Tongue (tissue), 2 donors: ENCODE data around the gene SFXN1. TPM values are rescaled to one million over a fixed set of nuclear protein-coding genes. Genes with fewer than 3 reads are reported as not detected.

ENCODE experiments used
- DNase-seq: peaks from one replicate; pipeline ENCODE4 v3.0.0-alpha.2; 2015
- total RNA-seq: library from RNA; depleted of rRNA; stranded (reverse); fragments of >200 nt; gene quantifications from one replicate; pipeline ENCODE4 v1.2.3, GENCODE V29; 2014

The SFXN1 gene
- total RNA-seq, 1 donor from 2014 or later = 38.5 TPM

DNA sequence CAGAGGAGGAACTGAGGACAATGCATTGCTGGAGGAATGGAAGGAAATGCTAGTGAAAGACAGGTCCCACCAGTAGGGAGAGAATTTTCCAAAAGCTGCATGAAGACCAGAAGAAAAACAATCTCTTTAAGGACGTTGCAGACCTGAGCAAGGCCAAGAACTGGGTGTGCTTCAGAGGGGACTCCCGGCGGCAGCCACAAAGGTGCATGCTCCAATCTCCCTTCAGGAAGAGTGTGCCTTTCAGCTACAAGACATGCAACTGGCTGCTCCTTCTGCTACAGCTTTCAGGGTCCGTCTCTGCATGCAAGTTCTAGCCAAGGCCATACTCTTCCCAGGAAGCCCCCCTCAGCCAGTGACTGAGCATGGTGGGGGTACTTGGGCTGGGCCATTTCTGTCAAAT, 62.9 kb downstream of the SFXN1 start:
- no peak for DNase-seq

DNA sequence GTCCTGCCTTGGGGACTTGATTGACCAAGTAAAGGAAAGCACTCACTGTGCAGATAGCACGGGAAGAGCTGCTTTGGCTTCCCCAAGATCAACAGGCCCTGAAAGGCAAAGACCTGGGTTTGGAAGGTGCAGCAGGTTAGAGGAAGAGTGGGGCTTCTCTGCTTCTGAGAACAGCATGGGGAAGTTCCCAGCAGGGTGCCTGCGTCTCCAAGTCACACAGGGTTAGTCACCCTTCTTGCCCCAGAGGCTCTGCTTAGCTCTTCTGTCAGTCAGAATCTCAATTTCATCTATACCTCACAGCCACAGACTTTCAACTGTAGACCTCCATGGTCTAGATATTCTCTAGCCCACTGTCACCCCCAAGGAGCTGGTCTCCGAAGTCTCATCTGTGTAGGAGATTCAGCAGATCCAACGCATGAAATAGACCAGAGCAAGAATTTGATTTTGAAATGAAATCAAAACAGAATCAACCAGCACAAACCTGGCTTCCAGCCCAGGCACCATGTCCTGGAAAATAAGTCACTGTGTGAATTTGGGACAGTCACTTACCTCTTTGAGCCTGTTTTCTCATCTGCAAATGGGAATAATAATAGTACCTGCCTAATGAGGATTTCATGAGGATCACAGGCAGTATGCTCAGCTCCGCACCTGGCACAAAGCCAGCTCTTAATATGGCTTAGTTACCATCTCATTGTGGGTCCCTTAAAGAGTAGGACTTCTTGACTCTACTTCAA, 64.0 kb downstream of the SFXN1 start:
- no peak for DNase-seq

DNA sequence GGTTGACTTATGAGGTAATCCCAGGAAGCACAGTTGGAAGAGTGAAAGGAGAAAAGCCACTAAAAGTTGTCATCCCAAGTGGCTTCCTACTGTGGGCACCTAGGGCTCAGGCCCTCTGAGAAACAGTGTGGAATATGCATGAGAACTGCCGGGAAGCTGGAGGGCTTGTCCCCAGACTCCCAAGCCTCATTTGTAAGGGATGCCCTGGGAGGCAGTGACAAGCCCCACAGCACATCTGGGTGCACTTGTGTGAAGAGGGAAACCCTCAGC, 64.5 kb downstream of the SFXN1 start:
- DNase-seq = no peak

DNA sequence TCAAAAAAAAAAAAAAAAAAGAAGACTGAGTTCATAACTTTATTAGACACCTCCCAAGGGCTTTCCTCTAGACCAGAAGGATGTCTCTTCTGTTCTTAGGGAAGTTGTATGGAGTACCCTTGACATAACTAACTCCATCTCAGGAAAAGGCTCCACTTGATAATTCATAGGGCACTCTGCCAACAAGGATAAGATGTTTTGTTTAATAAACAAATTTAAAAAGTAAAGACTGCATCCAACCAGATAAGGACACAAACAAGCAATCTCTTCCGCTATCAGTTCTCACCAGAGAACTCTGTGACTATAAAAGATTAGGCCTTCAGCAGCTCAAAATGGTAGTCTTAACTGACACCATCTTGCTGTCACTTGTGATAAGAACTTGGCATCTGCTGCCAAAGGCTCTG, 65.8 kb downstream of the SFXN1 start:
- no peak for DNase-seq

DNA sequence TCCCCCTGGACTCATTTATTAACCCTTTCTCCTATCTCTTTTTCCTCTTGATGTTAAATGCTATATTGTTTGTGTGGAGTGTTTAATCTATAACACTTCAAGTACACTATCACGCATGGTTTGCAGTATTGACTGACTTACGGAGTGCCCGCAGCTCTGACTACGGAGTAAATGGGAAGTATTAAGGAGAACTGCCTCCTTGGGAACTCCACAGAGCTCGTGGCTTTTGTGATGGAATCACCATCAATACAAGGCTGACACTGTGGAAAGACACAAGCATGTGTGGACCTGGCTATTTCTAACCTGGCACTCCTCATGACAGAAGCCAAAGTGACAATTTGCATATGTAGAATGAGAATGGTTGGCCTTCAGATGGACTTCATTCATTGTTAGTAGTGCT, 66.2 kb downstream of the SFXN1 start:
- no peak for DNase-seq

DNA sequence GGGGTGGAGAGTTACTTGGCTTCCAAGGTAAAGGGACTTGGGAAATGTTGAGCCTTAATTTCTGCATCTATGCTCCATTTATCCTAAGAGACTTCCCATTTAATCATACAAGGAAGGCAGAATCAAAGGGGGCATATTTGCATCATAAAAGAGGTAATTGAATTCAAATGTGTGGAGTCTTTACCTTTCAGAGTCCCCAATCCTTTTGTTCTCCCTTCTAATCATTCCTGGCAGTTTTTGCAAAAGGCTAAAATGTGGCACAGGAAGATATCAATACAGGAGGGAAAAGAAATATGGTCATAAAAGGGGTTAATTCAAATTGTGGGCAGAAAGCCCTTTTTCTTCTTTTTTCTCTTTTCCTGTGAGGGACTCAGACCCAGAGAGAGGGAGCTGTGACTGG, 69.5 kb downstream of the SFXN1 start:
- no peak for DNase-seq

DNA sequence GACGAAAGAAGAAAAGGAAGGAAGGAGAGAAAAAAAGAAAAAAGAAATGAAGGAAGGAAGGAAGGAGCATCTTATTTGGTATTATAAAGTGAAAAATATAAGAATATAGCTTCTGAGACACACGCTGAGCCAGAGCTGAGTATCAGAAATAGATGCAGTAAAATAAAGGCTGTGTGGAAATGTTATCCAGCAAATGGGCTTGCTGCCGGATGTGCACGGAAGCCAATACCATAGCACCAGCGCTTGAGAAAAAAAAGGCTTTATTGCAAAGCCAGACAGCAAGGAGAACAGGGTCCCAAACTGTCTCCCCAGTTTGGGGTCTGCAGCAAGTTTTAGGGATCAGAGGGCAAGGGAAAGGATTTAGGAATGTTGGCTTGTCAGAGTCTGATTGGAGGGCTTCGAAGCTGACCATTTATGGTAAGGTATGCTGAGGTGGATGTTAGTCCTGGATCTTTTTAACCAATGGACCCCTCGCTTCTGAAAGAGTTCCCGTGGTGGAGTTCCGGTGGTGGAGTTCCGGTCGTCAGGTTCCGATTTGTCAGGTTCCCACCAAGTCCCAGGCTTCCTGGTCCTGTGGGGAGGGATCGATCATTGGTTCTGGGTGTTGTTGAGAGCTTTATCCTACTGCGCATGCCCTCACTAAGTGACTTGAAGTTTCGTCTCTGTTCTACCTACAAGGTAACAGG, 70.4 kb downstream of the SFXN1 start:
- DNase-seq = no peak

DNA sequence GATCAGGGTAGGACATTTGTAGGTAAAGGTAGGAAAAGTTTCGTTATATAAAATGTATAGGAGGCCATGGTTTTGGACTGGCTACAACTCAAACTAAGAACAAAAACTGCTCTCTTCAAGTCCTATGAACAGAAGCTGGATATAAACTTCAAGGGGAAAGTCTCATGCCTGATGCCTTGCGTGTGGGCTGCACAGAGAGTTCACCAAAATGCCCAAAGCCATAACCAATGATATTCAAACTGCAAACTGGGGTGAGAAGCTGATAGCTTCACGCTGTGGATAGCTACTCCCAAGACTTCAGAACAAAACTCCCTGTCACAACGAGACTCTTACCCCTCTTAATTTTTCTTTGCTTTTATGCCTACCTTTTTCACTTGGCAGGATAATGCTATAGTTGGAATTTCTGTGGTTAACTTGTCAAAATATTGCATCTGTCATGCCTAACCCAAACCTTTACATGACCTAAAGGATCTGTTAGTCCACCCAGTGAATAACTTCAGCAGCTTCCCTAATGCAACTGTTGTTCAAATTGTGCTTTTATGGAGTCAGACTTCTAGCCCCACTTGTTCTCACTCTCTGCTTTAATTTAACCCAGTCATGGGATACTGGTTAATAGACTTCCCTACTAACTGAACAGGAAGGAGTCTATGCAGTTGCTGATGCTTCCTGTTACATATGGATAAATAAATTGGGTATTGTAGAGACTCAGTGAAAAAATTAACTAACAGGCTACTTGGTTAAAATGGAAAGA, 71.9 kb downstream of the SFXN1 start:
- DNase-seq = no peak

DNA sequence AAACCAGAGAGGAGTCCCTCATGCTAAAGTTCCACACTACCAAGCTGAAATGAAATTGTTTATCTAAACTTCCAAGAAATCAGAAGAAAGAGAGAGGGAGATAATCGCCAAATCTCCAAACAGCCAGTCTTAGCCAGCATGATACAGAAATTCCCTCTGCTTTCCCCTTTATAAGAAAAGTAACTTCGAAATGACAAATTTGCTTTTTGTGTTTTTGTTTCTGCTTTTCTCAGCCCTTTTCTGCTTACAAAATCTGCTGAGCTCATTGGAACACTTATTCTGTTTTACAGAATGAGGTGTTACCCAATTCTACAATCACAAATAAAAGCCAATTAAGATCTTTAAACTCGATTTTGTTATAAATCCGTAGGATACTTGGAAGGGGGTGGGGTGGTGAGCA, 72.9 kb downstream of the SFXN1 start:
- DNase-seq = no peak

DNA sequence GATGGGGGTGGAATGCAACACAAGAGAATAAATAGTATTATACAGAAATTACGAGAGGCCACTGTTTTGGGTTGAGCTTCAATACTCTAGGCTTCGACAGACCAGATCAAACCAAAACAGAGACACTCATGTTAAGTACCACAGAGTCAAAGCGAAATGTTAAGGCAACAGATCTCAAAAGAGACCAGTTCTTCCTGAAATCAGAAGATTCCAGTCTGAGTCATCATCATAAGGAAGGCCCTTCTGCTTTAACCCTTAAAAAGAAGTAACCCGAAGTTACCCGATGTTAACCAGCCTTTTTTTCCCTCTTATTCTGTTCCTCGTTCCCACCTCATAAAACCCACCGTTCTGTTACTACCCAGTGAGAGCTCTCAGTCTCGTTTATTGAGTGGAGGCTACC, 75.9 kb downstream of the SFXN1 start:
- no peak for DNase-seq

DNA sequence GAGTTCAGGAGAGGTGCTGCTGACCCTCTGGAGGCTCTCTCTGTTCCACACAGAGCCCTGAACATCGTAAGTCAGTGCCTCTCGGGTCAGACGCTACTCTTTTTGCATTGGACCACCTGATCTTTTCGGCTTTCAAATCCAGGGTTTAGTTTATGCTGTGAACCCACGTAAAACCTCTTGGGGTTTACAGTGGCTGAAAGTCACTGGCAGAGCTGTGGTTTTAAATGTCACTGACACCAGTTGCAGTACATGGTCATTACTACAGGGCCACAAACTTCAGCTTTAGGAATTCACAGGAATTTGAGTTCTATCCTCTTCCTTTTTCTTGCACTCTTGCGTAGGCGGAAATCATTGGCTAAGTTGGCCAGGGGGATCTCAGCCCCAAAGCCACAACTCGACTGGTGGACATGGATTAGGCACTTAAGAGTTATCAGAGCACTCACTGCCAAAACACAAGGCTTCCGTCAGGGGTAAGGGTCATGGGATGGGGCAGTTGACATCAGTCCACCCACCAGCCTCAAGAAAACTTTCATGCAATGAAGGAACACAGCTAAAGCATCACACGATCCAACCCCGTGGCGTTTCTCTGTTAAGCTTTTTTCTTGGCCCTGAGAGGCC, 76.9 kb downstream of the SFXN1 start:
- no peak for DNase-seq

DNA sequence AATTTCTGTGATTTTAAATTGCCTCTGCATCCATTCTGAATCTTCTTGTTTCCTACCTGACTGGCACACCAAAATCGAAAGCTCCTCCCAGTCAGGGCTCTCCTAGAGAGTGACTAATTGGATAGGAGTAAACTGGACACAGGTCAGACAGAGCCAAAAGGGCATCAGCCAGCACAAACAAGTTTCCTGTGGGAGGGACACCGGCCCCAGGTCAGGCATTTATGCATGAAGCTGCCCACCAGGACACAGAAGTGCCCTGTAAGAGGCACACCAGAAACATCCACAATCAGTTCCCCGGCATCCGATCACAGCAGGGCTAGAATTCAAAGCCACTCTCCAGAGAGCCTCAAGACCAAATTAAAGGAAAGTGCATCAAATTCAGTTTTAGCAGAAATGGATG, 78.4 kb downstream of the SFXN1 start:
- no peak for DNase-seq

DNA sequence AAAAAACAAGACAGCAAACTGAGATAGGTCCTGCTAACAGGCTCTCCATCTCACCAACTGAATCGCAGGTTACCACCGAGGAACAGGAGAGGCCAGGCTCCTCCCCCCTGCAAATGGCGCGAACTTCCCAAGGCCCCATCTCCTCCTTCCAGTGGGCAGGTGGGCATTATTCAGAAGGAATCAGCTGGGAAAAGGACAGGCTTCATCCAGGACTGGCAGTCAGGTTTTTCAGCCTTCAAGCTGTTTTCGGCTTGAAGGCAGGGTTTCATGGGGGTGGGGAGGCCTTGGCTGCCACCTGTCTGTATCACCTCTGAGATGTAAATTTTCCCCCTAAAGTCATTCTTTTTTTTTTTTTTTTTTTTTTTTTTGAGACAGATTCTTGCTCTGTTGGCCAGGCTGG, 79.4 kb downstream of the SFXN1 start:
- DNase-seq = no peak

DNA sequence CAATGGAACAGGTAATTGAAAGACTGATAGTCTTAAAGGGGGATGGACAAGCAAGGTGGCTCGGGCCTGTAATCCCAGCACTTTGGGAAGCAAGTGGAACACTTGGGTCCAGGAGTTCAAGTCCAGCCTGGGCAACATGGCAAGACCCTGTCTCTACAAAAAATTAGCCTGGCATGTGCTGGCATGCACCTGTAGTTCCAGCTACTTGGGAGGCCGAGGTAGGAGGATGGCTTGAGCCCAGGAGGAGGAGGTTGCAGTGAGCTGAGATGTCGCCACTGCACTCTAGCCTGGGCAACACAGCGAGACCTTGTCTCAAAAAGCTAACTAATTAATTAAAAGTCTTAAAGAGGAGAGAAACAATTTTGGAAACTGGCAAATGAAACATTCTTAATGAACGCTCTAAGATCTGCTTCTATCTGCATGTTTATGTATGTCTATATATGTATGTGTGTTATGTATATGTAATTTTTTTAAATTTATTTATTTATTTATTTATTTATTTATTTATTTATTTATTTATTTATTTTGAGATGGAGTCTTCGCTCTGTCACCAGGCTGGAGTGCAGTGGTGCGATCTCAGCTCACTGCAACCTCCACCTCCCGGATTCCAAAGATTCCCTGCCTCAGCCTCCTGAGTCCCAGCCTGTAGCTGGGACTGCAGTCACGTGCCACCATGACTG, 80.6 kb downstream of the SFXN1 start:
- no peak for DNase-seq

DNA sequence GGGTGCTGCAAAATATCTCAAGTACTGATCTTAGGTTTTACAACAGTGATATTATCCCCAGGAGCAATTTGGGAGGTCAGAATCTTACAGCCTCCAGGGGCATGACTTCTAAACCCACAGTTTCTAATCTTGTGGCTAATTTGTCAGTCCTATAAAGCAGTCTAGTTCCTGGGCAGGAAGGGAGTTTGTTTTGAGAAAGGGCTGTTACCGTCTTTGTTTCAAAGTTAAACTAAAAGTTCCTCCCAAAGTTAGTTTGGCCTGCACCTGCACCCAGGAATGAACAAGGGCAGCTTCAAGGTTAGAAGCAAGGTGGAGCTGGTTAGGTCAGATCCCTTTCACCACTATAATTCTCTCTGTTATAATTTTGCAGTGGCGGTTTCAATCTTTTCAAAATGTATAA, 81.7 kb downstream of the SFXN1 start:
- no peak for DNase-seq

DNA sequence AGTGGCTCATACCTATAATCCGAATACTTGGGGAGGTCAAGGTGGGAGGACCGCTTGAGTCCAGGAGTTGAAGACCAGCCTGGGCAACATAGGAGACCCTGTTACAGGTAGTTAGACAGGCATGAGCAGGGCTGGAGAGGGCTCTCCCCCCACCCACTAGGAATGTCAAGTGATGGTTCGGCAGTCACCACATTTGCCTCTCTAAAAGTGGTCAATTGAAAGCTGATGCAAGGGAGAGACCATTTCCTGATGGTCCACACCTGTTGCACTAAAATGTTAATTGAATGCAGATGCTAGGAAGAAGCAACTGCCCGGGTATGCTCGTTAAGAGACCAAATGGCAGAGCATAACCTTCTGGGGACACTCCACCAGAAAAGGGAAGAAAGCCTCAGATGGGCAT, 82.7 kb downstream of the SFXN1 start:
- no peak for DNase-seq

DNA sequence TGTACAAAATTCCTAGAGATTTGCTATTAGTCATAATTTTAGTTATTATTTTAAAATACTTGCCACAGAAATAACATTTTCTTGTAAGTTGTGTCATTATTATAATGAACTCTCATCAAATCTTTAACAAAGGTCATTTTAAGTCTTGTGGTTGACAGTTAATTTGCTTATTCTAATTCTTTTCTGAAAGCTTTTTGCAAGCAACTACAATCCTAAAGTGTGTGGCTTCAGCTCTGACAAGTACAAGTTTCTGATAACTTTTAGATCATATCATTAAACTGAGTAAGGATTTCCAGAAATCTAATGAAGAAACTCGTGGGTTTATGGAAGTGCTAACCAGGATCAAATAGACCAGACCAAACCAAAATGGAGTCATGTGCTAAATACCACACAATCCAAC, 86.4 kb downstream of the SFXN1 start:
- no peak for DNase-seq

DNA sequence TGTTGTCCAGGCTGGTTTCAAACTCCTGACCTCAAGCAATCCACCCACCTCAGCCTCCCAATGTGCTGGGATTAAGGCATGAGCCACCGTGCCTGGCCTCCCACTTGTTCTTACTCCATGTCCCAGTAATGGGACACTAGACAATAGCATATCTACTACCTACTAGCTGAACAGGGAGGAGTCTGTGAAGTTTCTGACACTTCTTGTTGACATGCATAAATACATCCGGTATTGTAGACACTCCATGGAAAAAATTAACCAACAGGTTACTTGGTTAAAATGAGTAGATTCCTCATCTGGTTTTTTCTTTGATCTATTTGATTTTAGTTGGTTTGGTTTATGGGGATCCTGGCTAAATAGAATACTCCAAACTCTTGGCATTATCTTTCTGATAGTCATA, 88.3 kb downstream of the SFXN1 start:
- no peak for DNase-seq

DNA sequence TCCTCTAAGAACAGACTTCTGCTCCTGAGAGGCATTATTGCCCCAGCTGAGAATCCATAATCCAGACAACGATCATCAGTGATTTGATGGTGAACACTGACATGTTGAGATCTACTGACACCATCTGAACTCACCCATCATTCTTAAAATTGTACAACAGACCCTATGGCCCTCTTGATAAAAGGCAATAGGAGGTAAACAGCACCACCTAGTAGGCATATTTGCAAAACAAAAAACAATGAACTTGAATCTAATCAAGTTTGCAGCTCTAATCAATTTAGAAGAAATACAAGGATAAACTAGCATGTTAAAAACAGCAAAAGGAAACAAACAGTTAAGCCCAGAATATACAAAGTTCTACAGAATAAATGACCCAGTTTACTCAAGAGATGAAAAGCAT, 89.6 kb downstream of the SFXN1 start:
- DNase-seq = no peak

DNA sequence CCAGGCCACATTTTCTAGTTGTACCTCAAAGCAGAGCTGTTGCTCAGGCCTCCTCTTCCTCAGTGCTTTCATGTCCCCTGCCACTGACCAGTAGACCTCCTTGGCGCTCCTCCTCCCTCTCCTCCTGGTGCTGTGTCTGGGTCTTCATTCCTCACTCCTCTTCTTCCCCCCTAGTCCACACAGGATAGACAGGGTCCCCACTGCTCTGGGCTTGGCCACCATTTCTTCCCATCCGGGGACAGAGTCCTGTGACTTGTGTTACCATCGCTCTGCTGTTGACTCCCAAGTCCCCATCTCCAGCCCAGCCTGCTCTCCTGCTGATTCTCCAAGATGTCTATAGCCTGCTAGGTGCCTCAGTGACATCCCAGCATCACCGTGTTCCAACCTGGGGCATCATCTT, 91.3 kb downstream of the SFXN1 start:
- DNase-seq = no peak

DNA sequence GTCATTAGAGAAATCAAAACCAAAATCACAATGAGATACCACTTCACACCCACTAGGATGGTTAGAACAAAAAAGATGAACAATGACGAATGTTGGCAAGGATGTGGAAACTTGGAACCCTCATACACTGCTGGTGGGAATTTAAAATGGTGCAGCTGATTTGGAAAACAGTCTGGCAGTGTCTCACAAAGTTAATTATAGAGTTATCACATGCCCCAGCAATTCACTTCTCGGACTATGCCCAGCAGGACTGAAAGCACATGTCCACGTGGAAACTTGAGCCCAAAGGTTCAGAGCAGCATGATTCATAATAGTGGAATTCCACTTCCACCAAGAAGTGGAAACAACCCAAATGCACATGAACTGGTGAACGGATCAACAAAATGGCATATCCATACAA, 94.5 kb downstream of the SFXN1 start:
- DNase-seq = no peak

DNA sequence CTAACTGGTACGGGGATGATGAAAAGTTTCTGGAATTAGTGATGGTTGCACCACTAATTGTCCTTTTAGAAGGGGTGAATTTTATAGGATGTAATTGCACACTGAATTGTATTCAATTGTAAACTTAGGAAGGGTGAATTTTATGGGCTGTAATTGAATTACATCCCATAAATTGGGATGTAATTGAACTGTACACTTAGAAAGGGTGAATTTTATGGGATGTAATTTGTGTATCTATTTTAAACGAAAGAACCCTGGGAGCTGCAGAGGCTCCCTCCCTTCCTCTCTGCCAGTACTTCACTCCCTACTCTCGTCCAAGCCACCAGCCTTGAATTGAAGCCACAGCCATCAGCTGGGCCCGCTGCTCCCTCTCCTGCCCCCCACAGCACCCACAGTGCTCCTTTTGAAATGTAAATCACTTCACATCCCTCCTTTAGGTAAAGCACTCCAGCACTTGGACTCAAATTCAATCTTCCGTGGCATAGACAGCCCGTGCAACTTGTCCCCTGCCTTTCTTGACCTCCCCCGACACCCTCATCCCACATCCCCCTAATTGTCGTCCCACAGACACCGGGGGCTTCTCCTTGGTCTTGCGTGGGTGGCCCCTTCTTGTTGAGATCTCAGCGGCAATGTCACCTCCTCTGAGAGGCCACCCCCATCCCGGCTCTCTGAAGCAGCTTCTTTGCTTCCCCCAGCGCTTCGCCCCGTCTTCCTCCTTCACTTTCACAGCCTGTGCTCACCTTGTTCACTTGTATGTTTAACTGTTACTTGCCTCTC, 95.3 kb downstream of the SFXN1 start:
- no peak for DNase-seq
